Keratinocyte (primary cell): ENCODE measurements around the gene PTEN.

Experiments
- CTCF ChIP-seq, 3 experiments: IDR thresholded peaks in 1 of 3; conservative IDR thresholded peaks in 1 of 3; optimal IDR thresholded peaks in 1 of 3; 2 replicates in 2 of 3; 3 replicates in 1 of 3; pipeline versions ENCODE3 to v1.5.1; 2011; ENCODE audit warnings: low read length in 3 of 3, mild to moderate bottlenecking in 3 of 3, moderate library complexity in 2 of 3, control low read depth in 1 of 3, inconsistent platforms in 1 of 3; ENCODE audit not compliant: insufficient read depth in 2 of 3; ENCODE audit errors: extremely low read depth in 1 of 3
- EZH2 ChIP-seq: IDR thresholded peaks from one replicate; pipeline ENCODE4 v1.6.1; 2012; ENCODE audit warnings: inconsistent platforms, mild to moderate bottlenecking, low read length, moderate library complexity

GRCh38 chr10:88019753-88020152 is 156.3 kb downstream of the PTEN start:
- TF ChIP-seq CTCF (optimal IDR thresholded peaks at IDR 0.05 in 1 of 3, IDR thresholded peaks at IDR 0.05 in 1 of 3, conservative IDR thresholded peaks at IDR 0.05 in 1 of 3; ENCODE audit: extremely low read depth in 1 of 3, insufficient read depth in 2 of 3, low read length in 3 of 3) (no peak), EZH2 (no peak)
